Cardiac muscle cell (in vitro differentiated cells and primary cell): ENCODE results near the gene SMAD3. TPM values are rescaled to one million over a fixed set of nuclear protein-coding genes. Genes with fewer than 3 reads are reported as not detected.

Experiments
- DNase-seq, 2 donors: peaks; one replicate each; pipeline versions ENCODE4 v3.0.0 to v3.0.0-alpha.2; 2010 to 2017; ENCODE audit warnings: low read depth in 1 of 2, low spot score in 1 of 2
- H3K27ac ChIP-seq: fragments of 200-600 bp; sonication (generic); 2 replicates; pipeline ENCODE4 v1.5.1; 2016
- H3K27me3 ChIP-seq: fragments of 200-600 bp; sonication (generic); 2 replicates; pipeline ENCODE4 v1.6.0; 2016; ENCODE audit warnings: control low read depth
- H3K36me3 ChIP-seq: fragments of 200-600 bp; sonication (generic); 2 replicates; pipeline ENCODE4 v1.5.1; 2016; ENCODE audit warnings: control low read depth
- H3K4me1 ChIP-seq: fragments of 200-600 bp; sonication (generic); 2 replicates; pipeline ENCODE4 v1.8.1; 2017; ENCODE audit warnings: low read depth, mild to moderate bottlenecking, mixed run types
- H3K4me3 ChIP-seq: fragments of 200-600 bp; sonication (generic); 2 replicates; pipeline ENCODE4 v1.5.1; 2016; ENCODE audit warnings: mild to moderate bottlenecking
- H3K9me3 ChIP-seq: fragments of 200-600 bp; sonication (generic); 2 replicates; pipeline ENCODE4 v1.5.1; 2017; ENCODE audit warnings: low read depth, mild to moderate bottlenecking, control low read depth
- CTCF ChIP-seq: IDR thresholded peaks from 2 replicates; pipeline ENCODE4 v1.5.1; 2012; ENCODE audit warnings: low read depth, mild to moderate bottlenecking, low read length
- polyA plus RNA-seq: library from polyadenylated mRNA; unstranded; fragments of >200 nt; fragmentation: Nextera tagmentation; extraction: Ambion mirVana; gene quantifications from 2 replicates; pipeline ENCODE4 v1.2.1, GENCODE V29; 2016
- total RNA-seq: library from RNA; depleted of rRNA; stranded (reverse); fragments of >200 nt; gene quantifications from 2 replicates; pipeline ENCODE4 v1.2.3, GENCODE V29; 2016

The SMAD3 gene
- total and polyA plus RNA-seq, 2 experiments from 2014 or later: 16.3 to 29.2 TPM

DNA sequence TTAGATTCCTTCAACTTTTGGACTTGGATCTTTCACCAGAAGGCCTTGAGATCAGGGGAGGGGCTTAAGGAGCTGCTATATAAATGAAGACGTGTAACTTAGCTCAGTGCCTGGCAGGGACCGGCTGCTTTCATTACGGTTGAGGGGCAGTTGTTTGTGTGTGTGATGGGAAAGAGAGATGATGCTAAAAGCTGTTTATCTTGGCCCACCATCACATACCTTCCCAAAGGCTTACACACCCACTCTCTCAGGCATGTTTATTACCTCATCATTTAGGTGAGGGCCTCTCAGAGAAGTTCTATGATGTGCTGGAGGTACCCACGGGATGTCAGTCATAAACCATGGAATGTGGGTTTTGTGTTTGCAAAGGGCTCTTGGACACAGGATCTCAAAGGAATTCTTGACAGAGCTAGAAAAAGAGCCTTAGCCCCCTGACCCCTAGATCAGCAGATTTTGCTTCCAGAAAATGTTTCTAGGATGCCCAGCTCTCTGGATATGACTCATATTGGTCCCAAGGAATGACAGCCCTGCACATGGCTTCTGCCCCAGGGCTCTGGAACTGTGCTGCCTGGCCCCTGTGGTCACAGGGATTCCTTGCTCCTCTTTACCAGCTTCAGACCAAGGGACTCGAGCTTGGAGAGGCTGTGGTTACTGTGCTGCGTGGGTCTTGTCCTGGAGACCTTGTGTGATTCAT is 15.9 kb upstream of the SMAD3 start:
- H3K36me3 ChIP-seq: no peaks in the 10 kb centered on the region
- no peaks in the 10 kb centered on the region for H3K4me1 ChIP-seq
- no peak overlapping the region for H3K27ac ChIP-seq
- no peak overlapping the region for H3K4me3 ChIP-seq
- DNase-seq: peak in 1 of 2 donors; percentile 58
- TF ChIP-seq CTCF: no peak
- no peaks in the 10 kb centered on the region for H3K27me3 ChIP-seq
- no peaks in the 10 kb centered on the region for H3K9me3 ChIP-seq

DNA sequence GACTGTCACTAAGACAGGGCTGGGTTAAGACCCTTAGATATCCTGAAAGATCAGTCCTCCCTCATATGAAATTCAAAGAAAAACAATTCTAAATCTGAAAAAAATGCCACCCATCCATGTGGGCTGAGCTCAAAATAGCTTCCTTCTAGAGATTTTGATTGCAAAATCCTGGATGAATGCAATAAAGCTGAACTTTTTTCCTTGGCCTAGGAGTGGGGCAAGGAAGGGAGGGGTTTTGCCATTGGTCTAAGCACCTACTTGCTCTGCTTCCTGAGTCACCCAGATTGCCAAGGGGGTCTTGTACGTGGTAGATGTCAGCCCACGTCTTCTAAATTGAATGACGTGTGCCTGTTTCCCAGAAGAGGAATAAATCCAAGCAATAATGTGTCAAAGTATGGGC is 15.3 kb upstream of the SMAD3 start:
- DNase-seq: peak in 1 of 2 donors; percentile 77
- Histone ChIP-seq H3K27ac (no peak overlapping the region), H3K36me3 (no peaks in the 10 kb centered on the region), H3K27me3 (no peaks in the 10 kb centered on the region), H3K4me3 (no peak overlapping the region), H3K9me3 (no peaks in the 10 kb centered on the region), H3K4me1 (no peaks in the 10 kb centered on the region)
- no peak for TF ChIP-seq CTCF

DNA sequence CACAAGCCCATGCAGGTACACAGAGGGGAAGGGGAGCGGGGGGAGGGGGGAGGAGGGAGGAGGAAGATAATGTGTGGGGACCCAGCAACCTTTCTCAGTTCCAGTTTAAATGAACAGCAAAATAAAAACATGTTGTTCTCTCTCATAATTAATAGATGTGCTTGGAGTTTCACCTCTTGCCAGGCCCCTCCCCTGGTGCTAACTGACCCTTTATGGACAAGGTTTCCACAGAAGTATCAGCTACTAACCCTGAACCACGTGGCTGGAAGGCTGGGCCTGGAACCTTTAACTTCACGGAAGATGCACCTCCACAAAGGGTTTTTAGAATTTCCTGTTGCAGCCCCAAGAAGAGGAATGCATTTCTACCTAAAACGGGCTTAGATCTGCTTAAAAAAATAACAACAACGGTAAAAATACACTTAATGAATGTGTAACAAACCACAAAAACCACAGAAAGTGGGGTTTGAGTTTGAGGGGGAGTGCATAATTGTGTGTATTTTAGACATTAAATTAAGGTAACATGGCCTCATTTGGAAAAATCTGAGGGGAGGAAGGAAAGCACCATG is 14.8 kb upstream of the SMAD3 start:
- Histone ChIP-seq H3K27ac (no peak overlapping the region), H3K4me3 (no peak overlapping the region), H3K36me3 (no peaks in the 10 kb centered on the region), H3K27me3 (no peaks in the 10 kb centered on the region), H3K4me1 (no peaks in the 10 kb centered on the region), H3K9me3 (no peaks in the 10 kb centered on the region)
- no peak for DNase-seq
- no peak for TF ChIP-seq CTCF

DNA sequence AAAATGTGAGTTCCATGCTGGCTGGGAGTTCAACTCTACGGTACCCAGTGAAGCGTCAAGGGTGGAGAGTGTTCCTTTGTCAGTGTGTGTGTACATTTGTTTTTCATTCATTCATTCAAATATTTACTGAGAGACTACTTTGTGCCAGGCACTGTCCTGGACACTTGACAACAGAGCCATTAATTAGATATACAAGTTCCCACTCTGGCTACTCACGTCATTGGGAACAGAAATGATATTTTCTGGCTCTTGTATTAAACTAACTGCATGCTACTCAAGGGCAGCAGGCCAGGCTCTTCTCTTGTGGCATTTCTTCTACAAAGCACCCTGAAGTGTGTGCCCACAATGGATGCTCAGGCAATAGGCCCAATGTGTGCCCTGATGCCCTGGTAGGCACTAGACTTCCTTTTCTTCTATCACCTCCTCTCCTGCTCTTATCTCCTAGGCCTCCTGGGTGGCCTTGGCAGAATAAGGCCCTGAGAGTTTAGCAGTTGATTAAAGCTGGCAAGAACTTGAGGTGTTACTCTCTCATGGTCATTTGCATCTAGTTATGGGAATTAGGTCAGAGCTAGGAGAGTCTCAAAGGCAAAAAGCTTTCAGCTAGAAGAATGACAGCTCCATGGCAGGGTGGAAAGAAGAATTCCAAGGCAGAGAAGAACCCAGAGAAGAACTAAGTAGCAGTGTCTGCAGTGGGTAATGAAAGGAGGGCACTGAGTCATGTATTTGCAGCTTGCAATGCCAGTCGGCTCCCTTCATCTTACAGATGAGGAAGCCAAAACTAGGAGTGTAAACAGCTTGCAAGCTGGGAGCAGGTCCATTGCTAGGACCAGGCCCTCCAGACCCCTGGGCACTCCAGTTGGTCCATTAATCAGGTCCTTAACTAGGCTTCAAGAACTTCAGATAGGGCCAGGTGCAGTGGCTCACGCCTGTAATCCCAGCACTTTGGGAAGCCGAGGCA is 14.0 kb upstream of the SMAD3 start:
- H3K4me3 ChIP-seq: no peak overlapping the region
- H3K9me3 ChIP-seq: no peaks in the 10 kb centered on the region
- no peaks in the 10 kb centered on the region for H3K4me1 ChIP-seq
- DNase-seq: no peak
- H3K27ac ChIP-seq: no peak overlapping the region
- no peaks in the 10 kb centered on the region for H3K27me3 ChIP-seq
- no peaks in the 10 kb centered on the region for H3K36me3 ChIP-seq
- no peak for TF ChIP-seq CTCF

GRCh38 chr15:67054676-67055075 is 10.7 kb upstream of the SMAD3 start:
- no peak for DNase-seq
- Histone ChIP-seq H3K4me1 (no peaks in the 10 kb centered on the region), H3K27ac (no peak overlapping the region), H3K36me3 (no peaks in the 10 kb centered on the region), H3K9me3 (no peaks in the 10 kb centered on the region), H3K4me3 (no peak overlapping the region), H3K27me3 (no peaks in the 10 kb centered on the region)
- TF ChIP-seq CTCF: no peak
